ENCODE results near the gene XIST.

DNA sequence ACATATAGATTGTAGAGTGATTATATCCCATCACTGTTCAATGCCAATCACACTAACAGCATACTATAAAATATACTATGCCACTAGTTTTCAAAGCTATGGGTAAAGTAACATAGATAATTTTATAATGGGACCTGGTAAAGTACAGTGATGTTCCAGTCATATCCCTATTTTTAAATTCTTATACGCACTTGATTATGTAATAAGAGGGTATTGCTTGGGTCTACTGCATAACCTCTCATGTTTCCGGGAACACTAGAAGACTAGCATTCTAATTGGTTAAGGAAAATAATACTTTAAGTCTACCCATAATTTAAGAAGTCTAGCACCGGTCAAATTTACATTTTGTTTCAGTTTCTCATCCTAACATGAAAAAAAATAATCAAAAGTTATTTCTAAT lies 14.4 kb downstream of the XIST start:
- TF ChIP-seq GATA3 (IDR thresholded peaks at IDR 0.05; ENCODE audit: low read depth, low read length) (no peak), GATA2 (IDR thresholded peaks at IDR 0.05; ENCODE audit: low read depth, low read length) (no peak)
